IMR-90 (cell line): ENCODE measurements around the gene EMX2. TPM values are rescaled to one million over a fixed set of nuclear protein-coding genes. Genes with fewer than 3 reads are reported as not detected.

ENCODE experiments used
- ATAC-seq: fragments of 200-7000 bp; cut with Tn5 transposase; 2 replicates; pipeline ENCODE4 v1.9.1; 2020; ENCODE audit warnings: low read depth, mild to moderate bottlenecking, moderate library complexity
- BruUV-seq: library from RNA; stranded (reverse); fragments of 400-500 nt; replicated peaks from 2 replicates; lab custom pipeline; 2021; lab: Mats Ljungman, UMichigan
- CTCF ChIA-PET: fragments of 300-600 bp; formaldehyde crosslinking; extraction: SDS; loops from one replicate; lab custom pipeline; 2021; ENCODE audit warnings: antibody characterized with exemption; lab: Yijun Ruan, JAX
- POLR2A ChIA-PET: fragments of 300-600 bp; sonication (Branson Sonifier 250); formaldehyde crosslinking; loops from one replicate; lab custom pipeline; 2022; ENCODE audit warnings: antibody characterized with exemption; ENCODE audit not compliant: unreplicated experiment; lab: Charles Lee
- DNase-seq: peaks from one replicate; pipeline ENCODE4 v3.0.0; 2013
- H2AFZ ChIP-seq: replicated peaks from 2 replicates; pipeline ENCODE3; 2013; ENCODE audit warnings: low read length, mild to moderate bottlenecking; ENCODE audit not compliant: poor library complexity
- H2AK5ac ChIP-seq: 2 replicates; pipeline ENCODE4 v1.6.1; 2013; ENCODE audit warnings: low read depth, low read length, inconsistent platforms
- H2AK9ac ChIP-seq: replicated peaks from 2 replicates; pipeline ENCODE3; 2013; ENCODE audit warnings: mild to moderate bottlenecking, low read depth, low read length, moderate library complexity; ENCODE audit not compliant: poor library complexity
- H2BK120ac ChIP-seq: 2 replicates; pipeline ENCODE4 v1.6.1; 2013; ENCODE audit warnings: low read depth, low read length, inconsistent platforms
- H2BK15ac ChIP-seq: 3 replicates; pipeline ENCODE4 v1.6.1; 2013; ENCODE audit warnings: low read depth, low read length, inconsistent platforms
- H2BK20ac ChIP-seq: 2 replicates; pipeline ENCODE4 v1.6.1; 2013; ENCODE audit warnings: low read depth, mild to moderate bottlenecking, inconsistent platforms, low read length, moderate library complexity
- H2BK5ac ChIP-seq: 2 replicates; pipeline ENCODE4 v1.6.1; 2013; ENCODE audit warnings: mild to moderate bottlenecking, low read depth, low read length, inconsistent platforms; ENCODE audit not compliant: poor library complexity, severe bottlenecking
- H3K14ac ChIP-seq: replicated peaks from 2 replicates; pipeline ENCODE4 v1.6.1; 2013; ENCODE audit warnings: low read depth, low read length, inconsistent platforms
- H3K18ac ChIP-seq: 2 replicates; pipeline ENCODE4 v1.6.1; 2013; ENCODE audit warnings: low read depth, low read length, control low read depth
- H3K23ac ChIP-seq: 2 replicates; pipeline ENCODE4 v1.6.1; 2013; ENCODE audit warnings: low read depth, low read length, inconsistent platforms
- H3K27ac ChIP-seq: 2 replicates; pipeline ENCODE4 v1.5.1; 2013; ENCODE audit warnings: mild to moderate bottlenecking, control low read depth, low read length; ENCODE audit not compliant: insufficient read depth
- H3K27me3 ChIP-seq: 2 replicates; pipeline ENCODE4 v1.6.1; 2013; ENCODE audit warnings: low read length; ENCODE audit not compliant: control insufficient read depth, insufficient read depth
- H3K36me3 ChIP-seq: 2 replicates; pipeline ENCODE4 v1.6.1; 2013; ENCODE audit warnings: low read length, mixed read lengths; ENCODE audit not compliant: control insufficient read depth, insufficient read depth
- H3K4ac ChIP-seq: 2 replicates; pipeline ENCODE4 v1.6.1; 2013; ENCODE audit warnings: low read depth, low read length, inconsistent platforms
- H3K4me1 ChIP-seq: 2 replicates; pipeline ENCODE4 v1.6.1; 2013; ENCODE audit warnings: low read length, mixed read lengths; ENCODE audit not compliant: control insufficient read depth, insufficient read depth
- H3K4me2 ChIP-seq: 2 replicates; pipeline ENCODE4 v1.6.1; 2013; ENCODE audit warnings: low read depth, mild to moderate bottlenecking, control low read depth, low read length, moderate library complexity
- H3K4me3 ChIP-seq: 2 replicates; pipeline ENCODE4 v1.5.1; 2013; ENCODE audit warnings: low read depth, mild to moderate bottlenecking, control low read depth, low read length, moderate library complexity; ENCODE audit not compliant: insufficient read depth
- H3K56ac ChIP-seq: 2 replicates; pipeline ENCODE4 v1.6.1; 2013; ENCODE audit warnings: low read length, inconsistent platforms; ENCODE audit not compliant: insufficient read depth; ENCODE audit errors: extremely low read depth
- H3K79me1 ChIP-seq, 2 experiments: 2 replicates each; pipeline ENCODE4 v1.6.1; 2013; ENCODE audit warnings: low read length in 2 of 2, inconsistent platforms in 1 of 2, low read depth in 1 of 2
- H3K9ac ChIP-seq: 2 replicates; pipeline ENCODE4 v1.6.1; 2013; ENCODE audit warnings: low read depth, low read length, control low read depth
- H3K9me1 ChIP-seq: 2 replicates; pipeline ENCODE4 v1.6.1; 2013; ENCODE audit warnings: low read length, inconsistent platforms; ENCODE audit not compliant: insufficient read depth
- H3K9me3 ChIP-seq: 2 replicates; pipeline ENCODE4 v1.6.1; 2013; ENCODE audit warnings: low read length; ENCODE audit not compliant: control insufficient read depth, insufficient read depth
- H4K20me1 ChIP-seq: 2 replicates; pipeline ENCODE4 v1.6.1; 2013; ENCODE audit warnings: low read length, inconsistent platforms; ENCODE audit not compliant: insufficient read depth
- H4K5ac ChIP-seq: 2 replicates; pipeline ENCODE4 v1.6.1; 2013; ENCODE audit warnings: mild to moderate bottlenecking, low read depth, low read length, control low read depth
- H4K8ac ChIP-seq, 2 experiments: 2 replicates each; pipeline ENCODE4 v1.6.1; 2013; ENCODE audit warnings: low read depth in 2 of 2, low read length in 2 of 2, control low read depth in 1 of 2, inconsistent platforms in 1 of 2
- H4K91ac ChIP-seq: 2 replicates; pipeline ENCODE4 v1.6.1; 2013; ENCODE audit warnings: low read depth, low read length, inconsistent platforms; ENCODE audit not compliant: insufficient read depth
- BHLHE40 ChIP-seq: fragments of 150-350 bp; IDR thresholded peaks from 2 replicates; pipeline ENCODE4 v1.6.1; 2016; ENCODE audit warnings: mild to moderate bottlenecking, low read depth, low read length
- CEBPB ChIP-seq: IDR thresholded peaks from 2 replicates; pipeline ENCODE4 v1.6.1; 2012; ENCODE audit warnings: low read depth, low read length, improper control_type of control experiment
- FOS ChIP-seq: fragments of 150-350 bp; IDR thresholded peaks from 2 replicates; pipeline ENCODE4 v1.6.1; 2016; ENCODE audit warnings: low read depth, low read length
- MAFK ChIP-seq: IDR thresholded peaks from 2 replicates; pipeline ENCODE4 v1.6.1; 2012; ENCODE audit warnings: low read depth, low read length, improper control_type of control experiment
- MAZ ChIP-seq: IDR thresholded peaks from 2 replicates; pipeline ENCODE4 v1.6.1; 2012; ENCODE audit warnings: low read depth, mild to moderate bottlenecking, low read length, improper control_type of control experiment, moderate library complexity, borderline replicate concordance
- MXI1 ChIP-seq: IDR thresholded peaks from 2 replicates; pipeline ENCODE4 v1.6.1; 2012; ENCODE audit warnings: low read depth, mild to moderate bottlenecking, low read length, moderate library complexity, borderline replicate concordance
- NFE2L2 ChIP-seq: fragments of 150-350 bp; IDR thresholded peaks from 2 replicates; pipeline ENCODE4 v1.6.1; 2016; ENCODE audit warnings: low read depth, mild to moderate bottlenecking, low read length
- POLR2A ChIP-seq: IDR thresholded peaks from 2 replicates; pipeline ENCODE4 v1.6.1; 2012; ENCODE audit warnings: mild to moderate bottlenecking, low read depth, low read length
- RAD21 ChIP-seq: IDR thresholded peaks from 2 replicates; pipeline ENCODE4 v1.6.1; 2012; ENCODE audit warnings: low read length, improper control_type of control experiment
- RCOR1 ChIP-seq: IDR thresholded peaks from 2 replicates; pipeline ENCODE4 v1.6.1; 2012; ENCODE audit warnings: mild to moderate bottlenecking, low read length, improper control_type of control experiment; ENCODE audit not compliant: insufficient replicate concordance
- RFX5 ChIP-seq: IDR thresholded peaks from 2 replicates; pipeline ENCODE4 v1.8.0; 2012; ENCODE audit warnings: low read depth, mild to moderate bottlenecking, low read length, moderate library complexity
- SMC3 ChIP-seq: fragments of 150-350 bp; IDR thresholded peaks from 2 replicates; pipeline ENCODE4 v1.6.1; 2016; ENCODE audit warnings: low read depth, mild to moderate bottlenecking, antibody characterized with exemption, low read length, moderate library complexity
- WGBS, 2 experiments: methylation state at CpG; one replicate each; pipeline versions ENCODE4 v1.1.5 to v1.1.7; 2013; ENCODE audit warnings: missing lambda C conversion rate in 2 of 2; ENCODE audit not compliant: insufficient read length in 1 of 2; ENCODE audit errors: extremely low coverage in 2 of 2; 5-methylcytosine and 5-hydroxymethylcytosine counted together
- dilution Hi-C: fragments of 300-500 bp; cut with HindIII; formaldehyde crosslinking; loops from one replicate; pipeline ENCODE4 v1.14.3; 2018; ENCODE audit warnings: low sequenced_read_pairs; ENCODE audit not compliant: unreplicated experiment
- in situ Hi-C: fragments of 300-500 bp; cut with MboI; formaldehyde crosslinking; loops from 3 replicates; pipeline ENCODE4 v1.14.3; 2019; ENCODE audit warnings: low sequenced_read_pairs, inconsistent platforms, mixed read lengths
- intact Hi-C: fragments of 100-400 bp; cut with micrococcal nuclease; formaldehyde crosslinking; loops from 2 replicates; pipeline ENCODE4 v1.10.0; 2022
- polyA plus RNA-seq, 3 experiments: library from polyadenylated mRNA; depleted of rRNA; stranded (reverse); fragments of >200 nt; gene quantifications; 2 replicates each; pipeline ENCODE4 v1.2.3, GENCODE V29; 2012; ENCODE audit warnings: low replicate concordance in 1 of 3
- total RNA-seq: library from RNA; depleted of rRNA; stranded (reverse); fragments of >200 nt; gene quantifications from 2 replicates; pipeline ENCODE4 v1.2.3, GENCODE V29; 2012
- TF ChIP-seq, protein P1 (sequence below): conservative IDR thresholded peaks from 2 replicates; pipeline ENCODE4 v1.5.1; 2012; ENCODE audit warnings: mild to moderate bottlenecking, low read depth, low read length, improper control_type of control experiment
- TF ChIP-seq, protein P2 (sequence below): fragments of 150-350 bp; IDR thresholded peaks from 2 replicates; pipeline ENCODE4 v1.6.1; 2017; ENCODE audit warnings: mild to moderate bottlenecking, antibody characterized with exemption, low read length, low read depth
- TF ChIP-seq, protein P3 (sequence below): fragments of 150-350 bp; IDR thresholded peaks from 2 replicates; pipeline ENCODE4 v1.6.1; 2016; ENCODE audit warnings: low read depth, mild to moderate bottlenecking, low read length, moderate library complexity, borderline replicate concordance

Gene EMX2
- total and polyA plus RNA-seq, 2 of the 4 experiments (the other 2 are of a cell fraction) = not detected

DNA sequence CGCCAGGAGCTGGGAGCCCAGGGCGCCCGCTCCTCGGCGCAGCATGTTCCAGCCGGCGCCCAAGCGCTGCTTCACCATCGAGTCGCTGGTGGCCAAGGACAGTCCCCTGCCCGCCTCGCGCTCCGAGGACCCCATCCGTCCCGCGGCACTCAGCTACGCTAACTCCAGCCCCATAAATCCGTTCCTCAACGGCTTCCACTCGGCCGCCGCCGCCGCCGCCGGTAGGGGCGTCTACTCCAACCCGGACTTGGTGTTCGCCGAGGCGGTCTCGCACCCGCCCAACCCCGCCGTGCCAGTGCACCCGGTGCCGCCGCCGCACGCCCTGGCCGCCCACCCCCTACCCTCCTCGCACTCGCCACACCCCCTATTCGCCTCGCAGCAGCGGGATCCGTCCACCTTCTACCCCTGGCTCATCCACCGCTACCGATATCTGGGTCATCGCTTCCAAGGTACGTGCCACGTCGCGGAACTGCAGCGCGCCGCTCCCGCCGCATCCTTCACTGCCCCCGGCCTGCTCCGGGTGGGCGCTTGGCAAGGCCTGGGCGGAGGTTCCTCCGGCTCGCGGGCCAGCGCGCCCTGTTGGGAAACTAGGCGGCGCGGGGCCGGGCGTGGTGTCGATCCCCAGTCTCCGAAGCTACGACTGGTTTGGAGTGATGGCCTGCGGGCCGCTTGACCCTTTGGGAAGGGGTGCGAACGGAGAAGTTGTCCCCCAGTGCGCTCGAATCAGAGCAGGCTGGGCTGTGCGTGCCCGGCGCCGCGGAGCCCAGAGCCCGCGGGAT is 868 bp downstream of the EMX2 start:
- Histone ChIP-seq H2AK5ac (no peak overlapping the region), H3K4ac (no peak overlapping the region), H3K27ac (no peak overlapping the region), H3K79me1 (no peaks in the 10 kb centered on the region), H3K4me2 (no peak overlapping the region), H2BK120ac (no peak overlapping the region), H3K27me3 (peaks cover 93% of the 10 kb centered on the region), H2BK5ac (no peak overlapping the region), H3K18ac (no peak overlapping the region), H2AK9ac (no peak overlapping the region), H4K91ac (no peak overlapping the region), H2AFZ (peak overlapping the region; percentile 70), H3K4me3 (no peak overlapping the region), H2BK15ac (no peak overlapping the region), H3K4me1 (peaks cover 2% of the 10 kb centered on the region; the same call in 1 of the 2 replicates), H4K20me1 (no peaks in the 10 kb centered on the region), H3K23ac (no peak overlapping the region), H4K8ac (no peak overlapping the region), H3K14ac (no peak overlapping the region), H3K36me3 (no peaks in the 10 kb centered on the region), H4K5ac (no peak overlapping the region), H3K9me1 (no peaks in the 10 kb centered on the region), H3K9ac (no peak overlapping the region), H3K56ac (no peak overlapping the region), H3K9me3 (peaks cover 5% of the 10 kb centered on the region; the same call in 1 of the 2 replicates), H2BK20ac (no peak overlapping the region)
- ChIA-PET POLR2A (no interaction called here), CTCF (no interaction called here)
- dilution Hi-C loops (no loop called here), intact Hi-C loops (no loop called here), in situ Hi-C loops (loop anchor here (5.0 kb wide), 1 partner anchor 699 kb away; no protein-coding TSS in a partner anchor)
- no TSS peak for BruUV-seq
- ATAC-seq = peak; percentile 12; the same call in 1 of the 2 replicates
- 2% methylated on average over 53 of the region's 90 CpGs; no CpG with 5 or more reads in 1 of the 2 experiments for WGBS, 2 experiments
- DNase-seq = no peak
- no peak for TF ChIP-seq RFX5
- no peak for TF ChIP-seq MAFK
- TF ChIP-seq, protein P1, sequence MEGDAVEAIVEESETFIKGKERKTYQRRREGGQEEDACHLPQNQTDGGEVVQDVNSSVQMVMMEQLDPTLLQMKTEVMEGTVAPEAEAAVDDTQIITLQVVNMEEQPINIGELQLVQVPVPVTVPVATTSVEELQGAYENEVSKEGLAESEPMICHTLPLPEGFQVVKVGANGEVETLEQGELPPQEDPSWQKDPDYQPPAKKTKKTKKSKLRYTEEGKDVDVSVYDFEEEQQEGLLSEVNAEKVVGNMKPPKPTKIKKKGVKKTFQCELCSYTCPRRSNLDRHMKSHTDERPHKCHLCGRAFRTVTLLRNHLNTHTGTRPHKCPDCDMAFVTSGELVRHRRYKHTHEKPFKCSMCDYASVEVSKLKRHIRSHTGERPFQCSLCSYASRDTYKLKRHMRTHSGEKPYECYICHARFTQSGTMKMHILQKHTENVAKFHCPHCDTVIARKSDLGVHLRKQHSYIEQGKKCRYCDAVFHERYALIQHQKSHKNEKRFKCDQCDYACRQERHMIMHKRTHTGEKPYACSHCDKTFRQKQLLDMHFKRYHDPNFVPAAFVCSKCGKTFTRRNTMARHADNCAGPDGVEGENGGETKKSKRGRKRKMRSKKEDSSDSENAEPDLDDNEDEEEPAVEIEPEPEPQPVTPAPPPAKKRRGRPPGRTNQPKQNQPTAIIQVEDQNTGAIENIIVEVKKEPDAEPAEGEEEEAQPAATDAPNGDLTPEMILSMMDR = no peak
- no peak for TF ChIP-seq MAZ
- TF ChIP-seq MXI1 = no peak
- TF ChIP-seq RAD21 = no peak
- no peak for TF ChIP-seq NFE2L2
- TF ChIP-seq BHLHE40 = no peak
- TF ChIP-seq FOS = no peak
- TF ChIP-seq SMC3 = no peak
- no peak for TF ChIP-seq POLR2A
- TF ChIP-seq, protein P2, sequence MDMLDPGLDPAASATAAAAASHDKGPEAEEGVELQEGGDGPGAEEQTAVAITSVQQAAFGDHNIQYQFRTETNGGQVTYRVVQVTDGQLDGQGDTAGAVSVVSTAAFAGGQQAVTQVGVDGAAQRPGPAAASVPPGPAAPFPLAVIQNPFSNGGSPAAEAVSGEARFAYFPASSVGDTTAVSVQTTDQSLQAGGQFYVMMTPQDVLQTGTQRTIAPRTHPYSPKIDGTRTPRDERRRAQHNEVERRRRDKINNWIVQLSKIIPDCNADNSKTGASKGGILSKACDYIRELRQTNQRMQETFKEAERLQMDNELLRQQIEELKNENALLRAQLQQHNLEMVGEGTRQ = no peak
- no peak for TF ChIP-seq CEBPB
- no peak for TF ChIP-seq RCOR1
- TF ChIP-seq, protein P3, sequence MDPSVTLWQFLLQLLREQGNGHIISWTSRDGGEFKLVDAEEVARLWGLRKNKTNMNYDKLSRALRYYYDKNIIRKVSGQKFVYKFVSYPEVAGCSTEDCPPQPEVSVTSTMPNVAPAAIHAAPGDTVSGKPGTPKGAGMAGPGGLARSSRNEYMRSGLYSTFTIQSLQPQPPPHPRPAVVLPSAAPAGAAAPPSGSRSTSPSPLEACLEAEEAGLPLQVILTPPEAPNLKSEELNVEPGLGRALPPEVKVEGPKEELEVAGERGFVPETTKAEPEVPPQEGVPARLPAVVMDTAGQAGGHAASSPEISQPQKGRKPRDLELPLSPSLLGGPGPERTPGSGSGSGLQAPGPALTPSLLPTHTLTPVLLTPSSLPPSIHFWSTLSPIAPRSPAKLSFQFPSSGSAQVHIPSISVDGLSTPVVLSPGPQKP = no peak
